HTR-8/SVneo (cell line): ENCODE results near the gene IBA57.
"Not testable (repeated sequence)": the region's sequence is repeated elsewhere in the genome, so short reads cannot be mapped to it uniquely, and the experiment has no call there.

Experiments
- DNase-seq: peaks from one replicate; pipeline ENCODE4 v3.0.0; 2011; ENCODE audit warnings: low spot score, mixed read lengths; ENCODE audit not compliant: insufficient read length
- FAIRE-seq: peaks from 2 replicates; lab custom pipeline; 2011; peaks lifted over from hg19 to GRCh38; lab: Jason Lieb, UNC

IBA57 gene

DNA sequence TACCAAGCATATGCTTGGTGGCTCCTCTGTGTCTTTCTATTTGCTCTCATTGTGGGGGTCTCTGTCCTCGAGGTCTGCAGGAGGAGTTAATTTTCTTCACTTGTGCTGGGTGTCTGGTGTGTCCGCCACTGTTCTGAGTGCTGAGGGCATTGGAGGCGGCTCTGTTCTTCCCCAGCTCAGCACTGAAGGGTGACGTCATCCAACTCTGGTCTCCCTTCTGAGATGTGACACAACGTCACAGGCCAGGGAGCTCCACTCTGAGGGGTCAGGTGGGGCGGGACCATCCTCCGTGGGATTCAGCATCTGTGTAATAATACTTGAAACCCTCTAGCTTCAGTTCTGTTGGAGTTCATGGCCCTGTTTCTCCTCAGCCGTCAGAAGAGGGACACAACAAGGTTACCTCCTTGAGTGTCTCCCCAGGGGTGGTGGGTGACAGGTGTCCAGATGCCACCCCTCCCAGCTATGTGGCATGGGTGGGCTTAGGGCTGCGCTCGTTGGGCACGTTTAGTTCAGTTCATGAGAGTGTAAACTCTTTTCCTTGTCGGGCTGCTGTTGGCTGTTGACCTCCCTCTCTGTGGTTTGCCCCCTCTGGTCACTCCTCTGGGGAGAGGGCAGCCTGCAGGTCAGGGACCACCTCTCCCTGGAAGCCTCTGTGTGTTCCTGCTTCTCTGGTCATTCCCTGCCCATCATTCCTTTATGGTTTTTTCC lies 3.1 kb downstream of the IBA57 start:
- DNase-seq (no peak), FAIRE-seq (no peak)

- DNase-seq = no peak
- FAIRE-seq = no peak
Observed at GRCh38 chr1:228169345-228169744, 3.7 kb downstream of the IBA57 start.

- FAIRE-seq = no peak
- DNase-seq = no peak
Observed at GRCh38 chr1:228170666-228171065, 5.1 kb downstream of the IBA57 start.

DNA sequence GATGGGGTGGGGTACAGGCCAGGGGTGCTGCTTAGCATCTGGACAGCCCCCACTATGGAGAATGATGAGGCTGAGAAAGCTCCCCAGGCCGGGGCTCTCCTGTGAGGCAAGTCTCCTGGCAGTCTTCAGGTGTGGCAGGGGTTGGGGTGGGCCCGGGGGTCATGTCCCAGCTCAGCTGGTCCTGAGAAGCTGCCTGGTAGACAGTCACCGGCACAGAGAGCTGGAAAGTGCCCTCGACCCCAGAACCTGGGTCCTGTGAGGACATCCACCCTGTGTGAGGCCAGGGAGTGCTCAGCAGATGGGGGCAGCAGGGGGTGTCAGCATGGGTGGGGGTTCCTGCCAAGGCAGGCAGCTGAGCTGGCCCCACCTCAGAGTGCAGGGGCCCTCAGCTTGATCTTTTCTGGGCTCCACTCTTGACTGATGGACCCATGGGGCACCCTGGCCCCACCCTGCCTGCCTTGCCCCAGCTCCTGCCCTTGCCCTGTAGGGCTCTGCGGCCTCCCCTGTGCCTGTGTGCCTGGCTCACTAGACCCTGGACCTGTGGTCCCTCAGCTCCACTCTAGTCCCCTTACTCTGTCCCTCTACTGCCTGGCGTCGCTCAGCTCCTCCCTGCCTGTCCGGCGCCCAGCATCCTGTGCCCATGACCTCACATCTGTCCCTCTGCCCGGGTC lies 5.8 kb downstream of the IBA57 start:
- DNase-seq (no peak), FAIRE-seq (no peak)

GRCh38 chr1:228172591-228173527 lies 7.3 kb downstream of the IBA57 start:
- FAIRE-seq (no peak), DNase-seq (no peak)

GRCh38 chr1:228173528-228174481 lies 8.2 kb downstream of the IBA57 start:
- FAIRE-seq = peak; percentile 67
- not testable (repeated sequence) for DNase-seq

GRCh38 chr1:228174482-228175315 lies 9.1 kb downstream of the IBA57 start:
- FAIRE-seq = no peak
- no peak for DNase-seq

- DNase-seq (no peak), FAIRE-seq (no peak)
Observed at GRCh38 chr1:228175316-228176023, 9.9 kb downstream of the IBA57 start.

DNA sequence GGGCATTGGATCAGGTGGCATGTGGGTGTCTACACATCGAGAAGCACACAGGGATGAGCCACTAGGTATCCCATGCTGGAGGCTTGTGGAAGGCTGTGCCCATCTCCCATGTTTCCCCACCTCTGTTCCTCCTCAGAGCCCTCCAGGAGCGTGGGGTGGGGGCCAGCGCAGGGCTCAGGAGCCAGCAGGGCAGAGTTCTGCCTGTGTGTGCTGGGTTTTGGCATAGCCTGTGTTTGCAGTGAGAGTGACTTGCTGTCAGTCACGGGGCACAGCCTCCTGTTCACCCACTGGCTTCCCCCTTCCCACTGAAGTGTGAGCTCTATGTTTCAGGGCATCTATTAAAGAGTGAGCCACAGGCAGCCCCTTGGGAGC lies 10.4 kb downstream of the IBA57 start:
- FAIRE-seq = no peak
- no peak for DNase-seq

DNA sequence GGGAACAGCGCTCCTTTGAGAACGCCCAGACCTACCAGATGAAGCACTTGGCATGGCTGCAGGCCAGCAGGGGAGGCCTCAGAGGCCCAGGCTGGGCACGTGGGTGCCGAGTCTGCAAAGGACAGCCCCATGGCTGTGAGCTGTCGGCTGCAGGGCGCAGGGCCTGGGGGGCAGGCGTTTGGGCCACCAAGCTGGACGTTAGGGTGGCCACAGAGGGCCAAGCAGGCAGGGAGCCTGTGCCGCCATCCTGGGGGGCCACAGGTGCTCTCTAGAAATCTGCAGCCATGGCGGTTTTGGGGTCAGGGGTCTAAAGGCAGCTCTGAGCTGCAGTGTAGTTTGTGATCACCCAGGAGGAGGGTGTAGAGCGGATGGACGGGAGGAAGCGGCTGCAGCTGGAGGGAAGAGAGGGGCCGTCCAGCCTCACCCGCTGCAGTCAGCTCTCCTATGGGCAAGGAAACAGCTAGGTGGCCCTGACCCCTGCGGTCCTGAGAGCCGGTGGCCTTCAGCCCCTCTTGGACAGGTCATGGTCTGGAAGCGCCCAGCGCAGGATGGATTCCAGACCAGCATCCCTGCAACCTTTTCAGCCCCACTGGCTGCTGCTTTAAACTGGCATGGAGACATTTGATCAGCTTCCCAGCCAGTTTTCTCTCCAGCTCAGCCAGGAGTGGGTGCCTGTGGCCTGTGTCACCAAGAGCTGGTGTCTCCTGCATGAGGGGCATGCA lies 11.0 kb downstream of the IBA57 start:
- DNase-seq = no peak
- FAIRE-seq = no peak

GRCh38 chr1:228177183-228177475 lies 11.5 kb downstream of the IBA57 start:
- DNase-seq = no peak
- FAIRE-seq = no peak

- DNase-seq (no peak), FAIRE-seq (no peak)
Observed at GRCh38 chr1:228177721-228178710, 12.4 kb downstream of the IBA57 start.

GRCh38 chr1:228178737-228179684 lies 13.4 kb downstream of the IBA57 start:
- DNase-seq (no peak), FAIRE-seq (no peak)

DNA sequence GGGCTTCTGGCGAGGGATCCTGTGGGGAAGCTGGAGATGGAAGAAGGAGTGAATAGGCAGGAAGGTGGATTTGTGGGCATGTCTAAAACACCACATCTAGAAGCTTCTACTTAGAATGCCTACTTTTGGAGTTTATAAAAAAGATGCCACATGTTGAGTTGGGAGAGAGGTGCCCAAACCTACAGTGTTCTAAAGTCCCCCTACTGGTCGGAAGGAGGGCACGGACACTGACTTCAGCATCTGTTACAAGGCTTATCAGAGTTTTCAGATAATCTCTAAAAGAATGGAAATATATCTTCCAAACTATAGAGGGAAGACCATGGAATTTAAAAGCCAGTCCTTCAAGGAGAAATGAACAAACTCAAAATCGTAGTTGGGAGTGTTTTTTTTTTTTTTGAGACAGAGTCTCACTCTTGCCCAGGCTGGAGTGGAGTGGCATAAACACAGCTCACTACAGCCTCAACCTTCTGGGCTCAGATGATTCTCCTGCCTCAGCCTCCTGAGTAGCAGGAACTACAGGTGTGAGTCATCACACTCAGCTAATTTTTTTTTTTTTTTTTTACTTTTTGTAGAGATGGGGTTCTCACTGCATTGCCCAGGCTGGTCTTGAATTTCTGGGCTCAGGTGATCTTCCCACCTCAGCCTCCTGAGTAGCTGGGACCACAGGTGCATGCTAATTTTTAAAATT lies 14.8 kb downstream of the IBA57 start:
- DNase-seq (no peak), FAIRE-seq (no peak)

DNA sequence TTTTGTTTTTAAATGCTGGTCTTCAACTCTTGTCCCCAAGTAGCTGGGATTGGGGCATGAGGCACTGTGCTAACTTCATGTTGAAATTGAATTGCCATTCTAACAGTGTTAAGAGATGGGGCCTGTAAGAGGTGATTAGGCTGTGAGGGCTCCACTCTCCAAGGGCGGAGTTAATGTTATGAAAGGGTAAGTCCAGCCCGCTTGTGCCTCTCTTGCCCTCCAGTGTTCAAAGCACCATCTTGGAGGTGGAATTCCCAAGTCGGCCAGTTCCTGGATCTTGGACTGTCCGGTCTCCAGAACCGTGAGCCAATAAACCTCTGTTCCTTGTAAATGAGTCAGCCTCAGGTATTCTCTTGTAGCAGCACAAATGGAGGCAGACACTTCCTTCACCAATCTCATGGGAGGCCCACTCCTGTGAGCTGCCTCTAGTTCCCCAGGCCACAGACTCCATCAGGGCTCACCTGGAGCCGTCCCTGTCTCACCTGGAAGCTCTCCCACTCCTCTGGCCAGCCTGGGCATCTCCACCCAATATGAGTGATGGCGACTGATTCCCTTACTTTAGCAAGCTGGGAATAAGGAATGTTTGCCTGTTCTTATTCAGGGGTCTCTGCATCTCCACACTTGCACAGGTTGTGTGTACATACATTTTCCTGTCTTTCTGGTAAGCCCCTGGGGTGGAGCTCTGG lies 15.5 kb downstream of the IBA57 start:
- no peak for FAIRE-seq
- DNase-seq = no peak
